ENCODE measurements around the gene SLC8A3.
"Not testable (repeated sequence)": the region's sequence is repeated elsewhere in the genome, so short reads cannot be mapped to it uniquely, and the experiment has no call there.

SLC8A3 gene

DNA sequence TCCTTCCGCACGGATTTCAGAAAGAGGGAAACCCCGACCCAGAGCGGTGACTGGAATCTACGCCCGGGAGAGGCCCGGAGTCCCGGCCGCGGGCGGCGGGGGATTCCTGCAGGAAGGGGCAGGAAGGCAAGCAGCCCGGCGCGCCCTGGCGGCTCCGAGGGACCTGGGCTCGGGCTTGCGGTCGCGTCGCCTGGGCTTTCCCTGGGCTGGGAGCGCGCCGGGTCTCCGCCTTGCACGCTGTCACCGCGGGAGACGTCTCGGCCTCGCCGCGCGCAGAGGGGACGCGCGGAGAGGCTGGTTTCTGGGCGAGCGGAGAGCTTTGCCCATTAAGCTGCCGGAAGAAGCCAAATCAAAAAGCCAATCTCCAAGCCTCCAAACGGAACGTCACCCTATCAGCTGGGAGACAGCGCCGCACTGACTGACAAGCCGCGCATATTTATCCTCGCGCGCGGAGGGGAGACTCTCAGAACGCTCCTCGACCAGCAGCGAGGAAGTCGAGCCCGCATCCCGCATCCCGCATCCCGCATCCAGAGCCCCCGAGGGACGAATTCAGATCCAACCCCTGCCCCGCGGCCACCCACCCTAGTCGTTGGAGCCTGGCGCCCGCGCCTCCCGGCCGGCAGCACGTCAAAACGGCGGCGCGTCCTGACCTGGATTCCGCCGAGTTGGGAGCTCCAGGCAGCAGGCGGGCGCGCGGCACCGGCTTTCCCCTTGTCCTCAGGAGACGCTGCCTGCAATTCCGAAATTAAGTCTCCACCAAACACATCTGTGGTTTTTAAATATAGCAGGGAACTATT lies at the start of gene SLC8A3:
Gene SLC8A3 (minus strand): TSS at position 293 of the 797 bp plus-strand sequence. CDS start 20,529 bp downstream, outside the sequence.
- no peak for DNase-seq

GRCh38 chr14:70237710-70238109 lies 49.0 kb upstream of the SLC8A3 start:
- DNase-seq: no peak

- no peak for DNase-seq
Observed at GRCh38 chr14:70234066-70234950, 45.6 kb upstream of the SLC8A3 start.

DNA sequence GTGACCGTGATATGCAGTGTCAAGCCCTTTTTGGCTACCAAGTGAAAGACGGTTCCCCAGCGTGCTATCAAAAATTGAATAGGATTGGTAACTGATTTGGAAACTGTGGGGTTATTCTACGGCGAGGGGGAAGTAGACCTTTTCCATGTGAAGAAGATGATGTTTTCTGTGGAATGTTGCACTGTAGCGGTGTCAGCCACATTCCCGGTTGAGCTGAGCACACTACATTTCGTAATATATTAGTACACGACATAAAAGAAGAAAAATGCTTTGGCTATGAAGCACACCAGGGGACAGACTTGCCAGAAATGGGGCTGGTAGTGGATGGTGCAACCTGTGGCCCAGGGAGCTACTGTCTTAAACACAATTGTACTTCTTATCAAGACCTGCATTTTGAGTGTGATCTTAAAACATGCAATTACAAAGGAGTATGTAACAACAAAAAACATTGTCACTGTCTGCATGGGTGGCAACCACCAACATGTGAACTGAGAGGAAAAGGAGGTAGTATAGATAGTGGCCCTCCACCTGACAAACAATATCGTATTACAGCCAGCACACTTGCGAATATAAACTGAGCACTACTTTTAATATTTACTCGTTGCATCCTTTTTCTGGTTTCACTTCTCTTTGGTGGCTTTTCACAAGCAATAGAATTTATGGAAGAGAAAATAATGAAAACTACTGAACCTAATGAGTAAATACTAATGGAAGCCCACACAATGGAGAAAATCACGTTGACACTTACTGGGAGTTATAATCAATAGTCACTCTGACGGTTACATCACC lies 43.2 kb upstream of the SLC8A3 start:
- not testable (repeated sequence) for DNase-seq

- not testable (repeated sequence) for DNase-seq
Observed at GRCh38 chr14:70229877-70230640, 41.3 kb upstream of the SLC8A3 start.

DNA sequence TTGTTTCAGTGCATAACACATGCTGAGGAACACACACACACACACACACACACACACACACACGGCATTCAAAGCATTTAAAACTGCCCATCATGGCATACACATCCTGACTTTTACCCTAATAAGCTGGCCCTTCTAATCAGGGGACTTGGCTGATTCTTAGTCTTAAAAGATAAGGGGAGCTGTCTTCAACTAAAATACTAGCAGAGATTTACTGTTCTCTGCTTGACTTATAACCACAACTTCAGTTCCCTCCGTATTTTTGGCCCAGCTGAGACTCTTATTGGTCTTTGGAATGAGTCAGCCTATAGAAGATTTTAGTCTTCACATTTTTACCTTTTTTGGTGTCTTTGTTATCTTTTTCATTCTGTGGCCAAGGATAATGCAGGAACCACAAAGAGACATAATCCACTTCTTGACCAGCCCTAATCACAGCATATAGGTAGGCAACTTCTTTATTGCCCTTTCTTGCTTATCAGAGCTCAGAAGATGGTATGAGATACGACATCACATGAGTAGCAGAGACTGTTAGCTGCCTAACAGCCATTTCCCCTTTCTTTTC lies 25.1 kb upstream of the SLC8A3 start:
- DNase-seq: no peak

DNA sequence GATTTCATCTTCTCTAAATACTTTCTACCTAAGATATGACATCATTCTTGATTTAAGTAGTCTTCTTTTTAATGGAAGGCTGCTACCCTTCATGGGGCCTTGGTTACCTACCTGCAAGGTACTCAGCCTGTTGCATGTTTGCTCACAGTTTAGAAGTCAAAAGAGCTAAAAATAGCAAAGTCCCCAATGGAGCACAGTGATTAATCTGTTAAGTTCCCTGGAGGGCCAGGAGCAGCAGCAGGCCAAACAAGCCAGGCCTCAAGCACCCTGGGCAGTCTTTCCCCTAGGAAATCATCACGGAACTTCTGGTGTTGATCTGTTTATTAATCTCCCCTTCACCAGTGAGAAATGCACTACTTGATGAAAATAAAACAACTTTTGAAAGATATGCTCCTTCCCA lies 24.0 kb upstream of the SLC8A3 start:
- DNase-seq: no peak

DNA sequence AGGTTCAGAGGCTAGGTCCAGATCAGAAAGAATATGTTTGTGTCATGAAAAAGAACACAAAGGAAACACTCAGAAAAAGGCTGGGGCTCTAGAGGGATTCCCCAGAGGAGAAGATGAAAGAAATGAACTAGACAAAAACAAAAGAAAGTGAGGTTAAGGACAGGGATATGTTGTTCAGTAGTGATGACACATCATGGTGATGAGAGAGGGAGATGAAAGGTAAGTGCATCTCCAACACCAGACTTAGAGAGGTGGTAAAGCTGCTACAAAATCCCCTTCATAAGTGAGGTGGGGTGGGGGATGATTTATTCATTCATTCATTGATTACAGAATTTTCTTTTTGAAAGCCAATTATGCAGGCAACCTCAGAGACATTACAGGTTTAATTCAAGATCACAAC lies 19.6 kb upstream of the SLC8A3 start:
- DNase-seq: no peak

DNA sequence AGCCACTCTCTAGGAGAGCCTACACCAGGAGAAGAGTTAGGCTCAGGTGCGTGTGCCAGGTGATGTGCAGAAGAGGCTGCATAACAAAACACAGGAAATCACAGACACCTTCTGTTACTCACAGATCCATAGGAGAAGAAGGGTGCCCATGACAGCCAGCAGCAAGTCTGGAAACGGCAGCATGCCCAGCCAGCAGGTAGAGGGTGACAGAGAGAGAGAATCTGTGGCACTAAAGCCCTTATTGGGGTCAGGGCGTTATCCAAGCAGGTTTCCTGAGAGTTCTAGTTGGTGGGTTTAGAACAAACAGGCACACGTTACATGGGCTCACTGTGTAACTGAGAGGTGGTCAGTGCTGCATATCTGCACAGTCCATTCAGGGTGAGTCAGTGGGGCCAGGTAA lies 14.9 kb upstream of the SLC8A3 start:
- no peak for DNase-seq

- DNase-seq: no peak
Observed at GRCh38 chr14:70201994-70202393, 13.2 kb upstream of the SLC8A3 start.

DNA sequence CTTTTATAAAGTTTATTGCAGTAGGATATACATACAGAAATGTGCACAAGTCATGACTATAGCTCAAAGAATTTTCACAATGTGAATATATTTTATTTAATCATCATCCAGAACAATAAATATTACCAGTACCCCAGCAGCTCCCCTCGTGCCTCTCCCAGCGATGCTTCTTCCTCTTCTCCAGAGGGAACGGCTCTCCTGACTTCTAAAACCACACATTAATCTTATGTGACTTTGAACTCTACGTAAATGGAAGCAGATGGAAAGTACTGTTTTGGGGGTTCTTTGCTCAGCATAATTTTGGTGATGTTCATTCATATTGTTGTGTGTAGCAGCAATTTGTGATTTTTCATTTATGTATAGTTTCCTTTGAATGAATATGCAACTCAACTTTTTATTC lies 4.6 kb upstream of the SLC8A3 start:
- no peak for DNase-seq

GRCh38 chr14:70192915-70193314 lies 4.2 kb upstream of the SLC8A3 start:
- no peak for DNase-seq

GRCh38 chr14:70190156-70190555 lies 1.4 kb upstream of the SLC8A3 start:
- no peak for DNase-seq

DNA sequence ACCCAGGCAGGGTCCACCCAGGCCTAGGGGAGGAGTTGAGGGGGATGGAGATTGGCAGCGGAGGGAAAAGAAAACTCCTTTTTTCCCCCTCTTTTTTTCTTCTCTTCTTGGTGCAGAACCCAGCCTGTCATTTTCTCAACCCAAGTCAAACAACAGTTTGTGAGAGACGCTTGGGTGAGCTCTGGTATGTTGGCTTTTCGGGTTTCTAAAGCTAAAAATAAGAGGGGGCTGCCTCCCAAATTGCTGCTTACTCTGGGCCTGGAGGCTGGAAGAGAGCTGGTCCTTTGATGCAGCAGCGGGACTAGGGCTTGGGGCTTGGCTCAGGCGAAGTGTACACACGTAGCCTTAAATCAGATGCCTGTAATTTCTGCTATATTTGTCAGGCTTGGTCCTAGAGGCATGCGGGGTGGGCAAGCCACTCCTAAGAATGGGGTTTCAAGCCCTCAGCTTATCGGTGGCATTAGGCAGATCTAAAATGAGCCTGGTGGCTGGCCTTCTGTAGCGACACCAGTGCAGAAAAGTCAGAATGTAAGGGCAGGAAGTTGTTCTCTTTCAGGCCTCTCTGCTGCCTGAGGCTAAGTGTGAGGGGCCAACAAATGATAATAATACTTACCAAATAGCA lies 816 bp upstream of the SLC8A3 start:
- no peak for DNase-seq

- no peak for DNase-seq
Observed at GRCh38 chr14:70188322-70188658, 461 bp downstream of the SLC8A3 start.

DNA sequence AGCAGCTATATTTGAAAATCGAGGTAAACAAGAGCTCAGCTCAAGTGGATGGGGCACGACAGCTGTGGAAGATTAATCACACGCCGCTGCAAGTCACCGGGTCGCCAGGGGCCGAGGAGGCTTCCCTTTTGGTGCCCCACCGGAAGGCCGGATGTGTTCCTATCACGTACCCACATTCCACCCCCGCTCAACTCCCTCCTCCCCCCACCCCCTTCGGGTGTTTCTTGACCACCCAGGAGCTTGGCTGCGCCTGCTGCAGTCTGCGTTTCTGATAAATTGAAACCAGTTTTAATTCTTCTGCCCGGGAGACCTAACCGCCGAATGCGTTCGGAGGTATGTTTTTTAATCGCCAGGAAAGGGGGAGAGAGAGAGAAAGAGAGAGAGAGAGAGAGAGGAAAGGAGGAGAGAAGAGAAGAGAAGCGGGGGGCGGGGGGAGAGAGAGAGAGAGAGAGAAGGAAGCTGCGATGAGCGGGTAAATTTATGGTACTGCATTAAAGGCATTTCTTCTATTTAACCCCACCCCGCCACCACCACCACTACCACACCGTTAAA lies 1.8 kb downstream of the SLC8A3 start:
- no peak for DNase-seq

GRCh38 chr14:70183991-70184390 lies 4.8 kb downstream of the SLC8A3 start:
- DNase-seq: no peak

- DNase-seq: no peak
Observed at GRCh38 chr14:70181276-70181675, 7.5 kb downstream of the SLC8A3 start.

GRCh38 chr14:70180718-70181117 lies 8.0 kb downstream of the SLC8A3 start:
- no peak for DNase-seq

- no peak for DNase-seq
Observed at GRCh38 chr14:70177081-70177800, 11.5 kb downstream of the SLC8A3 start.

DNA sequence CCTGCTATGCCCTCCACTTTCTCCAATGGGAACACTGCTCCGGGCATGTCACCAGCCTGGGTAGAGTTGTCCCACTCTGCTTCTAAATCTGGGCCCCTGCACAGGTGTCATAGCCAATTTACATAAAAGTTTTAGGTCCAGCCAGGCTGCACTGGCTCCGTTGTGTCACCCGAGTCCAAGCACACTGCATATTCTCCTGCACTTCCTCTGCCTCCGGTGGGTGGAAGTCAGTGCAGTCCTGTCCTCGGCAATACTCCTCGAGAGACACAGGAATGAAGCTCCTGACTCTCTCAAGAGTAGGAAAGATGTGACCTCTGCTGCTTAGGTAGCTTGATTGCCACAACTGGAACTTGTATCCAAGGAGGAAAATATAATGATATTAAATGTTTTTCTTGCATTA lies 15.2 kb downstream of the SLC8A3 start:
- DNase-seq: no peak

Measured in CD4-positive, alpha-beta T cell treated with Interleukin-1 beta for 1 hour (primary cell).